ENCODE results near the gene PIGP. TPM values are rescaled to one million over a fixed set of nuclear protein-coding genes. Genes with fewer than 3 reads are reported as not detected.

Gene PIGP
- total and polyA plus RNA-seq, 9 of the 15 experiments (the other 6 are each of a cell fraction or from before 2014, with no cell fraction given): 18.3 to 122 (median 35.6) TPM

DNA sequence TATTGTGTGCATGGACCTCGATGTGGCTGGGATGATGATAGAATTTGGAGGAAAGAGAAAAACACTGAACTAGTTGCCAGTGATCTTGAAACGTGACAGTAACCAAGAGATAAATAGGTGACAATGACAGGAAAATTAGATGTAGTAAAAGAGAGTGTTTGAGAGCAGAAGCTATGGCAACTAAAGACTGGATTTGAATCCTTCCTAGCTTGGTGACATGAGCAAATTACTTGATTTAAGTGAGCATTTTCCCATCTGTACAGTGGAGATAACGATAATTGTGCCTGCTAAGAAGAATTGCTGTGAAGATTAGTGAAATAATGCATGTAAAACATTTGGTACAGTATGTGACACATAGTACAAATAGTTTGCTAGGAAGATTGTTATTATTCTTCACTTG, 12.9 kb upstream of the PIGP start (continued):
- TF ChIP-seq, protein P1, sequence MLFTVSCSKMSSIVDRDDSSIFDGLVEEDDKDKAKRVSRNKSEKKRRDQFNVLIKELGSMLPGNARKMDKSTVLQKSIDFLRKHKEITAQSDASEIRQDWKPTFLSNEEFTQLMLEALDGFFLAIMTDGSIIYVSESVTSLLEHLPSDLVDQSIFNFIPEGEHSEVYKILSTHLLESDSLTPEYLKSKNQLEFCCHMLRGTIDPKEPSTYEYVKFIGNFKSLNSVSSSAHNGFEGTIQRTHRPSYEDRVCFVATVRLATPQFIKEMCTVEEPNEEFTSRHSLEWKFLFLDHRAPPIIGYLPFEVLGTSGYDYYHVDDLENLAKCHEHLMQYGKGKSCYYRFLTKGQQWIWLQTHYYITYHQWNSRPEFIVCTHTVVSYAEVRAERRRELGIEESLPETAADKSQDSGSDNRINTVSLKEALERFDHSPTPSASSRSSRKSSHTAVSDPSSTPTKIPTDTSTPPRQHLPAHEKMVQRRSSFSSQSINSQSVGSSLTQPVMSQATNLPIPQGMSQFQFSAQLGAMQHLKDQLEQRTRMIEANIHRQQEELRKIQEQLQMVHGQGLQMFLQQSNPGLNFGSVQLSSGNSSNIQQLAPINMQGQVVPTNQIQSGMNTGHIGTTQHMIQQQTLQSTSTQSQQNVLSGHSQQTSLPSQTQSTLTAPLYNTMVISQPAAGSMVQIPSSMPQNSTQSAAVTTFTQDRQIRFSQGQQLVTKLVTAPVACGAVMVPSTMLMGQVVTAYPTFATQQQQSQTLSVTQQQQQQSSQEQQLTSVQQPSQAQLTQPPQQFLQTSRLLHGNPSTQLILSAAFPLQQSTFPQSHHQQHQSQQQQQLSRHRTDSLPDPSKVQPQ (CRISPR knock-in tag; IDR thresholded peaks at IDR 0.05; ENCODE audit: borderline replicate concordance): no peak
- no peak for TF ChIP-seq RBM39 (optimal IDR thresholded peaks at IDR 0.05; ENCODE audit: low read depth, low read length)
- TF ChIP-seq ETV6 (IDR thresholded peaks at IDR 0.05; ENCODE audit: borderline replicate concordance in 1 of 2, low read depth in 2 of 2, low read length in 1 of 2): no peak
- TF ChIP-seq ETV6 (CRISPR knock-in tag; IDR thresholded peaks at IDR 0.05; ENCODE audit: borderline replicate concordance): no peak
- TF ChIP-seq NR3C1 (CRISPR knock-in tag; IDR thresholded peaks at IDR 0.05): no peak
- TF ChIP-seq, protein P2, sequence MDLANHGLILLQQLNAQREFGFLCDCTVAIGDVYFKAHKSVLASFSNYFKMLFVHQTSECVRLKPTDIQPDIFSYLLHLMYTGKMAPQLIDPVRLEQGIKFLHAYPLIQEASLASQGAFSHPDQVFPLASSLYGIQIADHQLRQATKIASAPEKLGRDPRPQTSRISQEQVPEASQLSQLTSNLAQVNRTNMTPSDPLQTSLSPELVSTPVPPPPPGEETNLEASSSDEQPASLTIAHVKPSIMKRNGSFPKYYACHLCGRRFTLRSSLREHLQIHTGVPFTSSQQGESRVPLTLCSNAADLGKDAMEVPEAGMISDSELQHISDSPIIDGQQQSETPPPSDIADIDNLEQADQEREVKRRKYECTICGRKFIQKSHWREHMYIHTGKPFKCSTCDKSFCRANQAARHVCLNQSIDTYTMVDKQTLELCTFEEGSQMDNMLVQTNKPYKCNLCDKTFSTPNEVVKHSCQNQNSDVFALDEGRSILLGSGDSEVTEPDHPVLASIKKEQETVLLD (IDR thresholded peaks at IDR 0.05): no peak
- TF ChIP-seq NUFIP1 (IDR thresholded peaks at IDR 0.05; ENCODE audit: partially characterized antibody): no peak
- TF ChIP-seq PHF21A (IDR thresholded peaks at IDR 0.05; ENCODE audit: borderline replicate concordance, low read depth): no peak
- TF ChIP-seq DPF2 (IDR thresholded peaks at IDR 0.05): peak; percentile 83
- no peak for TF ChIP-seq DMBX1 (CRISPR knock-in tag; IDR thresholded peaks at IDR 0.05; ENCODE audit: borderline replicate concordance)
- TF ChIP-seq SLC30A9 (CRISPR knock-in tag; IDR thresholded peaks at IDR 0.05): no peak
- TF ChIP-seq, protein P3, sequence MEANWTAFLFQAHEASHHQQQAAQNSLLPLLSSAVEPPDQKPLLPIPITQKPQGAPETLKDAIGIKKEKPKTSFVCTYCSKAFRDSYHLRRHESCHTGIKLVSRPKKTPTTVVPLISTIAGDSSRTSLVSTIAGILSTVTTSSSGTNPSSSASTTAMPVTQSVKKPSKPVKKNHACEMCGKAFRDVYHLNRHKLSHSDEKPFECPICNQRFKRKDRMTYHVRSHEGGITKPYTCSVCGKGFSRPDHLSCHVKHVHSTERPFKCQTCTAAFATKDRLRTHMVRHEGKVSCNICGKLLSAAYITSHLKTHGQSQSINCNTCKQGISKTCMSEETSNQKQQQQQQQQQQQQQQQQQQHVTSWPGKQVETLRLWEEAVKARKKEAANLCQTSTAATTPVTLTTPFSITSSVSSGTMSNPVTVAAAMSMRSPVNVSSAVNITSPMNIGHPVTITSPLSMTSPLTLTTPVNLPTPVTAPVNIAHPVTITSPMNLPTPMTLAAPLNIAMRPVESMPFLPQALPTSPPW (CRISPR knock-in tag; IDR thresholded peaks at IDR 0.05): no peak
- no peak for TF ChIP-seq RUNX1 (IDR thresholded peaks at IDR 0.05; ENCODE audit: low read depth)
- TF ChIP-seq FOS (IDR thresholded peaks at IDR 0.05; ENCODE audit: extremely low read depth, insufficient read length): no peak
- peak; percentile 50 for TF ChIP-seq KLF16 (IDR thresholded peaks at IDR 0.05)
- no peak for TF ChIP-seq ZNF586 (CRISPR knock-in tag; conservative IDR thresholded peaks at IDR 0.05)
- TF ChIP-seq ARID1B (IDR thresholded peaks at IDR 0.05): peak; percentile 94
- no peak for TF ChIP-seq BRF1 (IDR thresholded peaks at IDR 0.05; ENCODE audit: borderline replicate concordance, extremely low read depth, insufficient read length)
- TF ChIP-seq SMARCE1 (IDR thresholded peaks at IDR 0.05): peak; percentile 61; the same call in 1 of the 2 replicates
- peak; percentile 85 for TF ChIP-seq MTA2 (IDR thresholded peaks at IDR 0.05; ENCODE audit: low read depth)
- TF ChIP-seq, protein P4, sequence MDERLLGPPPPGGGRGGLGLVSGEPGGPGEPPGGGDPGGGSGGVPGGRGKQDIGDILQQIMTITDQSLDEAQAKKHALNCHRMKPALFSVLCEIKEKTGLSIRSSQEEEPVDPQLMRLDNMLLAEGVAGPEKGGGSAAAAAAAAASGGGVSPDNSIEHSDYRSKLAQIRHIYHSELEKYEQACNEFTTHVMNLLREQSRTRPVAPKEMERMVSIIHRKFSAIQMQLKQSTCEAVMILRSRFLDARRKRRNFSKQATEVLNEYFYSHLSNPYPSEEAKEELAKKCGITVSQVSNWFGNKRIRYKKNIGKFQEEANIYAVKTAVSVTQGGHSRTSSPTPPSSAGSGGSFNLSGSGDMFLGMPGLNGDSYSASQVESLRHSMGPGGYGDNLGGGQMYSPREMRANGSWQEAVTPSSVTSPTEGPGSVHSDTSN (CRISPR knock-in tag; IDR thresholded peaks at IDR 0.05; ENCODE audit: low read depth): no peak
- TF ChIP-seq, protein P4 (tag; conservative IDR thresholded peaks at IDR 0.05; ENCODE audit: low read depth): peak; percentile 86
- no peak for TF ChIP-seq ETV1 (tag; conservative IDR thresholded peaks at IDR 0.05; ENCODE audit: low read depth)
- no peak for TF ChIP-seq HNRNPL (IDR thresholded peaks at IDR 0.05; ENCODE audit: low read depth, low read length)

Measured in K562 (cell line).